HG03095 (cell line): Measurements from ENCODE around the gene PTPN6.

ENCODE experiments used
- ATAC-seq: cut with Tn5 transposase; IDR thresholded peaks from one replicate; pipeline ENCODE4 v1.9.1; 2021; ENCODE audit warnings: moderate library complexity; ENCODE audit not compliant: unreplicated experiment

PTPN6 gene

DNA sequence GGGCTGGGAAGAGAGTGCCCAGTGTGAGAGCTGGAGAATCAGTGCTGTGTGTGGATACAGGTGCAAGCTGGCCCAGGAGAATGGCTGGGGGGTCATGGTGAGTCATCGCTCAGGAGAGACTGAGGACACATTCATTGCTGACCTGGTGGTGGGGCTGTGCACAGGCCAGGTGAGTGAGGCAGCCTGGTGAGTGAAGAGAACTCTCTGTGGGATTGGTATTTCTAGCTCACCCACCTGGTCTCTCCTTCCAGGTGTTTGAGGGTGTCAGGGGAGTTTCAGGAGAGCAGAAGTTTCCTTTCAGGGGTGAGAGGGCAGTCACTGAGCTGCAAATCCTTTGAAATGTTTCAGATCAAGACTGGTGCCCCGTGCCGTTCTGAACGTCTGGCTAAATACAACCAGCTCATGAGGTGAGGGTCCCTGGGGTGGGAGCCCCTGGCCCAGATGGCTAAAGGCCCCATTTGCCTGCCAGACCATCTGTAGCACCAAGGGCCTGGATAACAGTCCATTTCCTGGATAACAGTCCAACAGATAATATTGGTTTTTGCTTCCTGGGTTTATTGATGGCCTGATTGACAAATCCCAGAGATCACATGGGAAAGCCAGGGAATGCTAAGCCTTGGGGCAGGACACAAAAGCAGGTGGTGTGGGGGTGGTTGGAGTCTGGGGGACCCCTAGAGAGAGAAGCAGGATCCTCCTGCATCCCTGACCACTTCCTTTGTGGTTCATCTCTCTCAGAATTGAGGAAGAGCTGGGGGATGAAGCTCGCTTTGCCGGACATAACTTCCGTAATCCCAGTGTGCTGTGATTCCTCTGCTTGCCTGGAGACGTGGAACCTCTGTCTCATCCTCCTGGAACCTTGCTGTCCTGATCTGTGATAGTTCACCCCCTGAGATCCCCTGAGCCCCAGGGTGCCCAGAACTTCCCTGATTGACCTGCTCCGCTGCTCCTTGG, 28.9 kb upstream of the PTPN6 start:
- no peak for ATAC-seq

- no peak for ATAC-seq
These were observed 28.0 kb upstream of the PTPN6 start for GRCh38 chr12:6923003-6923732.

DNA sequence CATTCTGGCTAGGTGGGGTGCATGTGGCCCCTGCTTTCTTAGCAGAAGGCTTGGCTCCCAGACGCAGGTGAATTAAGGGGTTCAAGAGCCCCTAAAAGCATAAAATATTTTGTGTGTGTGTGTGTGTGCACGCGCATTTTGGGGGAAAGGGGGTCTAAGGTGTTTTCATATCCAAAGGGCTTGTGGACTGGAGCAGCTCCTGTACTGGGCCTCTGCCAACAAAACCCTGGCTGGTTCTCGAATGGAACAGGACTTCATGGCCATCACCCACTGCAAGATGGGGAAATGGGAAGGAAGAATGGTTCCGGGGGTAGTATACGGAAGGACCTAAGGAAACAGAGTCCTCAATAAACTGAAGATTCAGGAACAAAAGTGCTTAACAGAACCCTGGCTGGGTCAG, 27.3 kb upstream of the PTPN6 start:
- ATAC-seq: no peak

GRCh38 chr12:6925239-6925539, 26.0 kb upstream of the PTPN6 start:
- no peak for ATAC-seq

- no peak for ATAC-seq
These were observed 25.4 kb upstream of the PTPN6 start for GRCh38 chr12:6925540-6926279.

- no peak for ATAC-seq
These were observed 23.7 kb upstream of the PTPN6 start, which contains the start of gene ATN1 for GRCh38 chr12:6927379-6928021. Gene ATN1, plus strand, starts transcription at chr12:6927959. Its CDS starts 6,043 bp downstream, at chr12:6934002.

DNA sequence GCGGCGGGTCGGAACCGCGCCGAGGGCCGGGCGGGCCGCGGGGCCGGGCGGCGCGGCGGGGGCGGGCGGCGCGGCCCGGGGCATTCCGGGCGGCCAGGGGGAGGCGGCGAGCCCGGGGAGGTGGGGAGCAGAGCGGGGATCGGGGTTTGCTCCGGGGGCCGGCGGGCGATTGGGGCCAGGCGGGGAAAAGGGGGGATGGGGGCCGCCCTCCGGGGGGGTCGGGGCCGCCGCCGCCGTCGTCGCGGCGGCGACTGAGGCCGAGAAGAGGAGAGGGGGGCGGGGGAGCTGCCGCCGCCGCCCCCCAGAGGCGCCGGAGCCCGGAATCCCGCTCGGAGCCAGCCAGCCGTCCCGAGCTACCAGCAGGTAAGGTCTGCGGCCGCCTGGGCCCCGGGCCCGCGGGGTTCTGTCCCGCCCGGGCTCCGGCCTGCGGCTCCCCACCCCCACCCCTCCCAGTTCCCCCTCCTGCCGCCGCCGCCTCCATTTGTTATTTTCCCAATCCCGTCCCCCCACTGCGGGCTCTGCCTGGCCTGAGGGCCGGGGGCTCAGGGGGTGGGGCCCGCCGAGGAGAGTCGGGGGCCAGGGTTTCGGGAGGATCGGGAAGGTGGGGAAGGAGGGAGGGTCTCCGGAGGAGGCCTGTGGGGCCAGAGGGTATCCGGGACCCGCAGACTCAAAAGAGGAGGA, 23.0 kb upstream of the PTPN6 start:
- ATAC-seq: no peak

GRCh38 chr12:6928703-6929407, 22.3 kb upstream of the PTPN6 start:
- no peak for ATAC-seq

DNA sequence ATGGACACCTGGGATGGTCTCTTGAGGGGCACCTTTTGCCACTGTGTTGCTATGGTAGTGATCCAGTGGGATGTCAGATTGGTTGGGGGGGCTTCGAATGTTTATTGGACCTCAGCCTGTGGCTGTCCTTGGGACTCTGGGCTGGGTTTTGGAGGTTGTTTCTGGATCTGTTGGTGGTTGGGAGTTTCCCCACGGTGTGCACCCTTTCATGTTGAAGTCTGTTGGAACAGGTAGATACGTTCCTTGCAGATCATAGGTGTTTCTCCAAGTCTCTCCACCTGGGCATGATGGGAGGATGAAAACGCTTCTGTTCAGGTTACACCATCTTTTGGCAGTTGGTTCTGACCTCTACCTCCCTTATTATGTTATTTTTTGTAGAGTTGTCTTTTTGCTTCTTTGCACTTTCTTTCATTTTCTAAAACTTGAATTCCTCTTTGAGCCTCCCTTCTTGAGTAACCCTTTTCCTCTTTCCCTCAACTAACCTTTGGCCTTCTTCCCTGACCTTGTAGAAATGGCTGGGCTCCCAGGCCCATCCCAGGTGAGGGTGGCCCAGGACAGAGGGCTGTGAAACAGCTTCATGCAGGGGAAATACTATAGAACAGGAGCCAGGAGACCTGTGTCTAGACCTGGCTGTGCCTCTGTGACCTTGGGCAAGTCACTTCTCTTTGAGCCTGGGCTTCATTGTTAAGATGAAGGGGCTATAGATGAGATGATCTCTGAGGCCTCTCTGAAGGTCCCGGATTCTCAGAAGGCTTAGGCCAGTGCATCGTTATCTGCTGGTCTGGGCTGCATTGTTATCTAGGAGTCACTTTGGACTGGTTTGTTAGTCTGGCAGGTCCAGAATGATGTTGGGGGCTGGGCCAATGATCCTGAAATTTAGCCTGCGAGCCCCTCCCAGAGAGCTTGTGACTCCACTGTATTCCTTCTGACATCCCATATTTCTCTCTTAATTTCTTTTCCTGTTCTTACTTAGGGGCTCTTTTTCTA, 21.4 kb upstream of the PTPN6 start:
- ATAC-seq: no peak

GRCh38 chr12:6932766-6933165, 18.4 kb upstream of the PTPN6 start:
- no peak for ATAC-seq

GRCh38 chr12:6934110-6934509, 17.0 kb upstream of the PTPN6 start:
- ATAC-seq: no peak

- no peak for ATAC-seq
These were observed 15.6 kb upstream of the PTPN6 start for GRCh38 chr12:6935371-6936193.

DNA sequence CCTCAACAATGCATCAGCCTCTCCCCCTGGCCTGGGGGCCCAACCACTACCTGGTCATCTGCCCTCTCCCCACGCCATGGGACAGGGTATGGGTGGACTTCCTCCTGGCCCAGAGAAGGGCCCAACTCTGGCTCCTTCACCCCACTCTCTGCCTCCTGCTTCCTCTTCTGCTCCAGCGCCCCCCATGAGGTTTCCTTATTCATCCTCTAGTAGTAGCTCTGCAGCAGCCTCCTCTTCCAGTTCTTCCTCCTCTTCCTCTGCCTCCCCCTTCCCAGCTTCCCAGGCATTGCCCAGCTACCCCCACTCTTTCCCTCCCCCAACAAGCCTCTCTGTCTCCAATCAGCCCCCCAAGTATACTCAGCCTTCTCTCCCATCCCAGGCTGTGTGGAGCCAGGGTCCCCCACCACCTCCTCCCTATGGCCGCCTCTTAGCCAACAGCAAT, 14.9 kb upstream of the PTPN6 start:
- no peak for ATAC-seq

GRCh38 chr12:6936636-6937480, 14.3 kb upstream of the PTPN6 start:
- no peak for ATAC-seq

DNA sequence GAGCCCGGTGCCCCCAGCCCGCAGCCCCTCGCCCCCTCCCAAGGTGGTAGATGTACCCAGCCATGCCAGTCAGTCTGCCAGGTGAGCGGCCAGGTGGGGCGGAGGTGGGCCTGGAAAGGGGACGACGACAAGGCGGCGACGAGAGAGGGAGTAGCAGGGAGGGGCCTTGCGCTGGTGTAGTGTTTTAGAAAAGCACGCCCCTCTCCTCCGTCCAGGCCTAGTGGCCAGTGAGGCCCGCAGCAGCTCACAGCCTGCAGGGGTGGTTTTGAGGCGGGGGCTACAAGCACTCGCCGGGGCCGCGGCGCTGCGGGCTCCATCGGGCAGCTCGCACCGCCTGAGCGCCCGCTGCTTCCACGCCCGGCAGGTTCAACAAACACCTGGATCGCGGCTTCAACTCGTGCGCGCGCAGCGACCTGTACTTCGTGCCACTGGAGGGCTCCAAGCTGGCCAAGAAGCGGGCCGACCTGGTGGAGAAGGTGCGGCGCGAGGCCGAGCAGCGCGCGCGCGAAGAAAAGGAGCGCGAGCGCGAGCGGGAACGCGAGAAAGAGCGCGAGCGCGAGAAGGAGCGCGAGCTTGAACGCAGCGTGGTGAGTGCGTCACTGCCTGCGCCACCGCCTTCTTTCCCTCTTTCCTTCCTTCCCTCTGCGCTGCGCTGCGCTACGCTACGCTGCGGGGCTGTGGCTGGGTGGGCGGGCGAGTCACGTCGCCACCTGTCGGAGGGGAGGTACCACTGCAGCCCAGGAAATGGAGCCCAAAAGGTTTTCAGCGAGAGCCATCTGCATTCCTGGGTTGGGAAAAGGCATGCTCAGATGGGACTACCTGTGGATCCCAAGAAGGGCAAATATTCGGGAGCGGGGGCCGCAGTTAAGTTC, 13.4 kb upstream of the PTPN6 start:
- peak; percentile 83 for ATAC-seq
